Rectal smooth muscle tissue (tissue), 1 donor: ENCODE data around the gene KRT33A.
"Not testable (repeated sequence)": the region's sequence is repeated elsewhere in the genome, so short reads cannot be mapped to it uniquely, and the experiment has no call there.

Source experiments
- H3K27ac ChIP-seq: one replicate; pipeline ENCODE4 v1.7.0; 2013; ENCODE audit warnings: low read depth, low read length, inconsistent platforms
- H3K27me3 ChIP-seq: one replicate; pipeline ENCODE4 v1.7.0; 2013; ENCODE audit warnings: low read length; ENCODE audit not compliant: control insufficient read depth, insufficient read depth
- H3K36me3 ChIP-seq: one replicate; pipeline ENCODE4 v1.7.0; 2013; ENCODE audit warnings: low read length; ENCODE audit not compliant: control insufficient read depth, insufficient read depth
- H3K4me1 ChIP-seq: one replicate; pipeline ENCODE4 v1.7.0; 2013; ENCODE audit warnings: low read length; ENCODE audit not compliant: control insufficient read depth, insufficient read depth
- H3K4me3 ChIP-seq: one replicate; pipeline ENCODE4 v1.7.0; 2013; ENCODE audit warnings: low read length
- H3K9ac ChIP-seq: one replicate; pipeline ENCODE4 v1.7.0; 2013; ENCODE audit warnings: low read length

KRT33A gene

DNA sequence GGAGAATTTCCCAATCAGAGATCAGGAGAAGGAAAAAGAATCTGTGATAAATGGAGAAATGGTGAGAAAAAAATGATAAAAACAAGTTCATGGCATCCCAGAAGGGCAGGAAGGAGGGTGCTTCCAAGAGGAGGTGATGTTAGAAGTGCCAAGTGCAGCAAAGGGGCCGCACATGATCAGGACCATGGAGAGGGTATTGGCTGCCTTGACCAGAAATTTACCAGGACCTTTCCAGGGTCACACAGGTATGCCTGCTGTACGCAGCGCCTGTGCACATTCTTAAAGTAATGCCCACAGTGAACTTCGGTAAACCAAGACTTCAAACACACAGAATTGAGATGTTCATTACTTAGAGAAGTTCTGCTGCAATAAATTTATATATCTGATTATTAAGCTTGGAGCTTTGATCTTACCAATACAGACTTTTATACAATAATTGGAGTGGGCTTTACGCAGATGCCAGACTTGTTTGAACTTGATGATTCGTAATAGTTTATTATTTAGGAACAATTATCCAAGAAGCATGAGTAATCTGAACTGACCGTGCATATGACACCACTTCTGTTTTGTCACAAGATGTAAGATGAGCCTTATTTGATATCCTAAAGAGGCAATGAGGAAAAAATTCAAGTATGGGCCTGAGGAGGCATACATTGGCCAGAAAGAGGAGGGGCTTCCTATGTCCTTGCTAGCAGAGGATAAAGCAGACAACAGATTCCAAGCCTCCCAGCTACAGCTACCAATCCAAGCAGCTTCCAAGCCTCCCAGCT is 2.2 kb upstream of the KRT33A start:
- no peaks in the 10 kb centered on the region for H3K36me3 ChIP-seq
- no peak overlapping the region for H3K27ac ChIP-seq
- no peak overlapping the region for H3K9ac ChIP-seq
- H3K4me3 ChIP-seq = no peak overlapping the region
- no peaks in the 10 kb centered on the region for H3K4me1 ChIP-seq
- no peaks in the 10 kb centered on the region for H3K27me3 ChIP-seq

GRCh38 chr17:41351177-41351576 is 549 bp upstream of the KRT33A start:
- no peaks in the 10 kb centered on the region for H3K4me1 ChIP-seq
- H3K4me3 ChIP-seq = no peak overlapping the region
- H3K9ac ChIP-seq = no peak overlapping the region
- no peak overlapping the region for H3K27ac ChIP-seq
- no peaks in the 10 kb centered on the region for H3K36me3 ChIP-seq
- H3K27me3 ChIP-seq = no peaks in the 10 kb centered on the region

DNA sequence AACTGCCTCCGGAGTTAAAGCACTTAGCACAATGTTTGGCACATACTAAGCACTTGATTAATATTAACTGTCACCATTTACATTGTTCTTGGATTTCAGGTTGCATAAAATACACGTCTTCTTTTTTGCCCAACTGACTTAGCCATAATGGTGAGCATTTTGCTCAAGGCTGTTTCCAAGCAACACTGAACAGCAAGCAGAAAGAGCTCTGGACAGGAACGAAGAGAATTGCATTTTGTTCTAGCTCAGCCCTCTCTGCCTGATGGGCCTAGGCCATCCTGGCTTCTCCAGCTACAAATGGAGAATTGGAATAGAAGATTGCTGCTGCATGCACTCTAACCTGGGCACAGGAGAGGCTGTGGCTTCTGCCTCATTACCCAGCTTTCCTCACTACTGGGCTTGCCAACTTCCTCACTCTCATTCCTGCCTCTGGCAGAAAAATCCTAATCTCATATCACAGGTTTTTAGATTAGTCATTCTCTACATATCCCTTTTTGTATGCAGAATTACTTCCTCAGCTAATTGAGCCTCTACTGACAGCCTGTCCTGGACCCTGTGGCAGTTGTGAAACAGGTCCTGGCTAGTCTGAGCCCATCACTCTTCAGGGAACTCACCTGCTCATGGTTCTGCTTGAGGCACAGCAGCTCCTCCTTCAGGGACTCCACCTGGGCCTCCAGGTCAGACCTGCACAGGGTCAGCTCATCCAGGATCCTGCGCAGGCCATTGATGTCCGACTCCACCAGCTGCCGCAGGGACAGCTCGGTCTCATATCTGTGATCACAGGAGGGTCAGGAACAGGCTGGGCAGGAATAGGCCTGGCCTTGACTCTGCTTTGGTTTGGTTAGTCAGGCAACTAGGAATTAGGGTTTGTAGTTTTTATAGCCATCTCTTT is 2.5 kb downstream of the KRT33A start:
- no peaks in the 10 kb centered on the region for H3K36me3 ChIP-seq
- H3K27ac ChIP-seq = no peak overlapping the region
- no peak overlapping the region for H3K9ac ChIP-seq
- H3K4me3 ChIP-seq = no peak overlapping the region
- H3K4me1 ChIP-seq = no peaks in the 10 kb centered on the region
- no peaks in the 10 kb centered on the region for H3K27me3 ChIP-seq

DNA sequence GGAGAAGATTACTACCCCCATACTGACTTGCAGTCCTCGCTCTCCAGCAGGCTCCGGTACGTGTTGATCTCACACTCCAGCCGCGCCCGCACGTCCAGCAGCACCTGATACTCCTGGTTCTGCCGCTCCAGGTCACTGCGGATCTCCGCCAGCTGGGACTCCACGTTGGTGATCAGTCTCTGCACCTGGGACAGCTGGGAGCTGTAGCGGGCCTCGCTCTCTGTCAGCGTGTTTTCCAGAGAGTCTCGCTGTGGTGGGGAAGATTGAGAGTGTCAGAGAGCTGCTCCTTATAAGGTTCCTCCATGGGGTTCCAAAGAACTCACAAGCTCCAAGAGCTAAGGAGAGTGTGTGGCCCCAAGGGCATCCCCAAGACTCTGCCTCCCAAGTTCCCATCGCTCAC is 4.2 kb downstream of the KRT33A start:
- H3K27ac ChIP-seq, H3K9ac ChIP-seq, H3K4me1 ChIP-seq, H3K36me3 ChIP-seq, H3K4me3 ChIP-seq, H3K27me3 ChIP-seq: not testable (repeated sequence)

- no peaks in the 10 kb centered on the region for H3K36me3 ChIP-seq
- H3K9ac ChIP-seq = no peak overlapping the region
- H3K27ac ChIP-seq = no peak overlapping the region
- no peaks in the 10 kb centered on the region for H3K27me3 ChIP-seq
- no peaks in the 10 kb centered on the region for H3K4me1 ChIP-seq
- H3K4me3 ChIP-seq = no peak overlapping the region
These were observed 4.6 kb downstream of the KRT33A start for GRCh38 chr17:41345992-41346391.

- no peaks in the 10 kb centered on the region for H3K4me1 ChIP-seq
- no peak overlapping the region for H3K9ac ChIP-seq
- H3K4me3 ChIP-seq = no peak overlapping the region
- no peak overlapping the region for H3K27ac ChIP-seq
- H3K36me3 ChIP-seq = no peaks in the 10 kb centered on the region
- H3K27me3 ChIP-seq = no peaks in the 10 kb centered on the region
These were observed 7.6 kb downstream of the KRT33A start for GRCh38 chr17:41343029-41343428.

DNA sequence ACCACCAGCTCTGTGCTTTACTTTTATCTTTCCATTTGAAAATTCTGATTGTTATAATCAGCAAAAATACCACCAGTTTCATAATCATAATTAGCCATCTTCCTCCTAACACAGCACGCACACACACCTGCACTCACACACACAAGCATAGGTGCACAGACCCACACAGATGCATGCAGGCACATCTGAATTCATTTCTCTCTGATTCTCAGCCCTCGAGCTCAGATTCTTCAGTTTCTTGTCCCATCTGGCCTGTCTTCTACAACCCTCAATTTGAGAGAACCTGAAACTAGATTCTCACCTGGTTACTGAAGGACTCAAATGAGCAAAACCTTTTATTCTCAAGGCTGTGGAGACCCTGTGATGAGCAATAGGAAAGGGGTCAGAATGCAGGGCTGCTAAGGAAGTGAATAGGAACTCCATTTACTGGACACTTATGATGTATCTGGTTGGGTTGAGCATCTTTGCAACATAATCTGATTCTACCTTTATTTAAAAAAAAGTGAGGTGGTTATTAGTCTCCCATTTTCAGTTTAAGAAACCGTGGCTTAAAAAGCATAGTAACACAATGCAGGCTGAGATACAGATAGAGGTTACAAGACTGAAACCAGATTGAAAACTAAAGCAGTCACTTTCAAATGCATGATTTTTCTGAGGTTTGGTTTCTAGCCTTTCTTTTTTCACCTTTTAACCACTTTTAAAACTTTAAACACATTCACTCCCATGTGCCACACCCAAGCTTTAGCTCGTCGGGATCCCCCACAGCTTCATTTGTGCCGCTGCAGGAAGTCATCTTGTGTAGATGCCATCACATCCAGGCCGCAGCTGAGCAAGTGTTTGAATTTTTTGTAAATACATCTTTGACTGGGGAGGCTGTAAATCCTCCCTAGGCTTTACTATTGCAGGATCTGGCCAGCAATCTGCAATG is 9.4 kb downstream of the KRT33A start:
- Histone ChIP-seq H3K9ac (no peak overlapping the region), H3K4me3 (no peak overlapping the region), H3K36me3 (no peaks in the 10 kb centered on the region), H3K27ac (no peak overlapping the region), H3K4me1 (no peaks in the 10 kb centered on the region), H3K27me3 (no peaks in the 10 kb centered on the region)

DNA sequence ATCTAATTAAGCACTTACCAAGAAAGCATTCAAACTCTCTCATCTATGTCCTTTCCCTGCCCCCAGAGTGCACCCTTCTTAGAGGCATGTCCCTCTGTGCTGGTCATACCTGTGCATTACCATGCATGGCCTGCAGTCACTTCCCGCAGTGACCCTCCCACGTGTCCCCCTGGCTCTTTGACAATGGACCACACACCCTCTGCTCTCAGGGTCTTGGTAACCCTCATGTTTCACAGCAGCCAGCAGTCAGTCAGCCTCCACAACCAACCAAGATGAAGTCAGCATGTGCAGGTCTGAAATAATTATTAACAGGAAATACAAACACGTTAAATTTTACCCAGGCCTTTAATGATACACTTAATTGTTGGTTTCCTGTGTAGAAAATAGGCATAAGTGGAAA is 10.1 kb downstream of the KRT33A start:
- Histone ChIP-seq H3K9ac (no peak overlapping the region), H3K27ac (no peak overlapping the region), H3K4me3 (no peak overlapping the region), H3K4me1 (no peaks in the 10 kb centered on the region), H3K36me3 (no peaks in the 10 kb centered on the region), H3K27me3 (no peaks in the 10 kb centered on the region)

DNA sequence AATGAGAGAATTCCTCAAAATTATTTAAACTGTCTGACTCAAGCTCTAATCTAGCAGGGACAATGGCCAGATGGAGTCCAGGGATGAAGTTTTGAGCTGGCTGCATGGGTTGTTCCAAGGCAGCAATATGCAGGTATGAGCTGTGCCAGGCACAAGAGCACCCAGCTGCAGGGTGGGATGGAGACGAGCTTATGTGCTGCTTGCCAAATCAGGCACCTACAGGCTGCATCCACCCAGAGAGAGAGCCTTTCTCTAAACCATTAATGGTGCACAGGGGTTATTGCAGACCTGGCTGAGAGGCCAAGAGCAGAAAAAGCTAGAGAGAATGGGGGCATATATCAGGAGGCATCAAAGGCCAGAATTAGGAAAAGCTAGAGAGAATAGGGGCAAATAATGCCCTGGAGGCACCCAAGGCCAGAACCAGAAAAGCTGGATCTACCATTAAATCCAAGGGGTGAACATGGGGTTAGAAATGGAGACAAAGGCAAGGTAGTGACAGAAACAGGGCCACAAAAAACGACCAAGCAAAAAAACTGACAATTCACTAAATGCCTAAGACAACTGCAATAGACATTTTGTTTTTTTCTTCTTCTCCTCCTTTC is 11.0 kb downstream of the KRT33A start:
- H3K27ac ChIP-seq = no peak overlapping the region
- no peaks in the 10 kb centered on the region for H3K36me3 ChIP-seq
- no peaks in the 10 kb centered on the region for H3K27me3 ChIP-seq
- no peaks in the 10 kb centered on the region for H3K4me1 ChIP-seq
- no peak overlapping the region for H3K4me3 ChIP-seq
- H3K9ac ChIP-seq = no peak overlapping the region

- no peak overlapping the region for H3K27ac ChIP-seq
These were observed 11.6 kb downstream of the KRT33A start for GRCh38 chr17:41338961-41339485.

GRCh38 chr17:41335747-41336146 is 14.9 kb downstream of the KRT33A start:
- H3K36me3 ChIP-seq = no peaks in the 10 kb centered on the region
- no peak overlapping the region for H3K9ac ChIP-seq
- no peak overlapping the region for H3K4me3 ChIP-seq
- no peaks in the 10 kb centered on the region for H3K4me1 ChIP-seq
- no peaks in the 10 kb centered on the region for H3K27me3 ChIP-seq
- no peak overlapping the region for H3K27ac ChIP-seq

More at GRCh38 chr17:41338961-41339485, 11.6 kb downstream of the KRT33A start:
- Histone ChIP-seq H3K36me3 (no peaks in the 10 kb centered on the region), H3K4me3 (no peak overlapping the region), H3K27me3 (no peaks in the 10 kb centered on the region), H3K9ac (no peak overlapping the region), H3K4me1 (no peaks in the 10 kb centered on the region)
